WERI-Rb-1 (cell line): ENCODE data around the gene RIN2.

Source experiments
- DNase-seq: peaks from one replicate; pipeline ENCODE4 v3.0.0-alpha.2; 2020
- H3K27ac ChIP-seq: fragments of 250-450 bp; sonication (Bioruptor Pico); 2 replicates; pipeline ENCODE4 v1.5.1; 2020; ENCODE audit warnings: mild to moderate bottlenecking, moderate library complexity
- H3K27me3 ChIP-seq: fragments of 250-450 bp; sonication (Bioruptor Pico); 2 replicates; pipeline ENCODE4 v1.5.1; 2021; ENCODE audit warnings: mild to moderate bottlenecking, low read depth, moderate library complexity; ENCODE audit not compliant: insufficient read depth, severe bottlenecking
- H3K36me3 ChIP-seq: fragments of 250-450 bp; sonication (Bioruptor Pico); 2 replicates; pipeline ENCODE4 v1.5.1; 2020; ENCODE audit warnings: mild to moderate bottlenecking, moderate library complexity
- H3K4me3 ChIP-seq: 2 replicates; pipeline ENCODE4 v1.5.1; 2011; ENCODE audit warnings: low read depth, mild to moderate bottlenecking, control low read depth, low read length
- H3K9me3 ChIP-seq: fragments of 250-450 bp; sonication (Bioruptor Pico); 2 replicates; pipeline ENCODE4 v1.5.1; 2021; ENCODE audit warnings: mild to moderate bottlenecking, moderate library complexity; ENCODE audit not compliant: severe bottlenecking
- TF ChIP-seq, protein P1 (sequence below): IDR thresholded peaks from 2 replicates; pipeline ENCODE4 v1.5.1; 2011; ENCODE audit warnings: low read depth, mild to moderate bottlenecking, control low read depth, inconsistent platforms, low read length

RIN2 gene

DNA sequence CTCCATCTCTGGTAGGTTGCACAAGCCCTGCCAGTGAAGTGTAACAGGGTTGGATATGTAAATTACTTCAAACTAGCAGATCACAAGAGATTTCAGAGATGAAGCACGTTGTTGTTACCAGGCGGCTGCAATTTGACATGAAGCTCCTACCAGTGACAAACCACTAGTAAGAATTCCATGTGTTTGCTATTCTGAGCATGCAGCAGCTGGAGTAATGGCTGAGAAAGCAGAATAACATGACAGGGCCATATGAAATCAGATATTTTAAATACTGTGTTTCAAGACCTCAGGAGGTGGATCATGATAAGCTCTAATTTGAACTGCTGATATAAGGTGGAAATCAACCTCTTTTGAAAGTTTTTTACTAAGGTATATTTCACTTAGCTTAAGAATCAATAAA, 11.4 kb downstream of the RIN2 start:
- no peaks in the 10 kb centered on the region for H3K27me3 ChIP-seq
- no peak for DNase-seq
- no peak overlapping the region for H3K4me3 ChIP-seq
- TF ChIP-seq, protein P1, sequence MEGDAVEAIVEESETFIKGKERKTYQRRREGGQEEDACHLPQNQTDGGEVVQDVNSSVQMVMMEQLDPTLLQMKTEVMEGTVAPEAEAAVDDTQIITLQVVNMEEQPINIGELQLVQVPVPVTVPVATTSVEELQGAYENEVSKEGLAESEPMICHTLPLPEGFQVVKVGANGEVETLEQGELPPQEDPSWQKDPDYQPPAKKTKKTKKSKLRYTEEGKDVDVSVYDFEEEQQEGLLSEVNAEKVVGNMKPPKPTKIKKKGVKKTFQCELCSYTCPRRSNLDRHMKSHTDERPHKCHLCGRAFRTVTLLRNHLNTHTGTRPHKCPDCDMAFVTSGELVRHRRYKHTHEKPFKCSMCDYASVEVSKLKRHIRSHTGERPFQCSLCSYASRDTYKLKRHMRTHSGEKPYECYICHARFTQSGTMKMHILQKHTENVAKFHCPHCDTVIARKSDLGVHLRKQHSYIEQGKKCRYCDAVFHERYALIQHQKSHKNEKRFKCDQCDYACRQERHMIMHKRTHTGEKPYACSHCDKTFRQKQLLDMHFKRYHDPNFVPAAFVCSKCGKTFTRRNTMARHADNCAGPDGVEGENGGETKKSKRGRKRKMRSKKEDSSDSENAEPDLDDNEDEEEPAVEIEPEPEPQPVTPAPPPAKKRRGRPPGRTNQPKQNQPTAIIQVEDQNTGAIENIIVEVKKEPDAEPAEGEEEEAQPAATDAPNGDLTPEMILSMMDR: no peak
- no peak overlapping the region for H3K27ac ChIP-seq
- H3K36me3 ChIP-seq: no peaks in the 10 kb centered on the region
- H3K9me3 ChIP-seq: no peaks in the 10 kb centered on the region

DNA sequence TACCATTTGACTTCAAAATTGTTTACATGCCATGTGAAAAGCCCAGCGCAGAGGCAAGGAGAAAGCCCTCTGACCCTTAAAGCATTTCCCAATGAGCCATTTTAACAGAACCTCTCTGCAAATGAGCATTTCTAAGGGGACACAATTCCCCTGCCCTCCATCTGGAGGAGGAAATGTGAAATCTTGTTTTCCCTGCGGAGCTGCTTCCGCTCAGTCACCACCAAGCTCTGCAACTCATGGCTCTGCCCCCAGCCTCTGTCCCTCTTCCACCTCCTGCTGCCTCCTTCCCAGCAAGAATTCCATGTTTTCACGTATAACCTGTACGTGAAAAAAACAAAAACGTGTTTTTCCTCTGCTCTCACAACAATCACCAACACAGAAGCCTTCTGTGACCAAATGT, 12.3 kb downstream of the RIN2 start:
- H3K4me3 ChIP-seq: no peak overlapping the region
- H3K36me3 ChIP-seq: no peaks in the 10 kb centered on the region
- DNase-seq: no peak
- TF ChIP-seq, protein P1: no peak
- H3K27ac ChIP-seq: no peak overlapping the region
- no peaks in the 10 kb centered on the region for H3K27me3 ChIP-seq
- no peaks in the 10 kb centered on the region for H3K9me3 ChIP-seq

DNA sequence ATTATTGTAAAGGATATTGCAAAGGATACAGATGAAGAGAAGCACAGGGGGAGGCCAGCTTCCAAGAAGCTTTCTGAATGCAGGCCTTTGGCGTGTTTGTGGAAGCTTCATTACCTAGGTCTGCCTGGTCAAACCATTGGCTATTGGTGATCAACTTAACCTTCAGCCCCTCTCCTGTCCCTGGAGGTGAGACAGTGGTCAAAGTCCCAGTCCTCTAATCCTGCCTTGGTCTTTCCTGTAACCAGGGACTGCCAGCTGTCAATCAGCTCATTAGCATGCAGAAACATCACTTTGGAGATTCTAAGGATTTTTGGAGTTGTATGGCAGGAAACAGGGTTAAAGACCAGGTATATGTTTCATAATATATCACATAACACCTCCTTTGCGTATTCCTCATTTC, 13.0 kb downstream of the RIN2 start:
- no peaks in the 10 kb centered on the region for H3K9me3 ChIP-seq

DNA sequence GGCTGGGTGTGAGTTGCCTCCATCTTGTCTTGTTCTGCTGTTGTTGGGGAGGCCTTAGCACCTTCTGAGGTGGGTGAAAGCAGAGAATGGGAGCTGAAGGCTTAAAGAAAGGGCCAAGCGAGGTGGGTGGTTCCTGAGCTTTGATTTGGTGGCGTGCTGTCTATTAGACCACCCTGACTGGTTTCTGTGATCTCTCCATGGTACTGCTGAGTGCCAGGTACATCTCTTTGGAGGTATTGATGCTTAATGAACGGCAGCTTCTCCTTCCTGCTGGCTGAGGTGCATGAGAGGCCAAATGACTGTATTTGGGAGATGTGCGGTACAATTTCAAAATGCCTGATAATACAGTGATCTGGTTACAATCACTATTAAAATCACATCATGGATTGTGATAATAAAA, 15.4 kb downstream of the RIN2 start:
- H3K9me3 ChIP-seq: no peaks in the 10 kb centered on the region
- TF ChIP-seq, protein P1: no peak

More for the DNA sequence above, 13.0 kb downstream of the RIN2 start:
- Histone ChIP-seq H3K36me3 (no peaks in the 10 kb centered on the region), H3K27ac (no peak overlapping the region), H3K27me3 (no peaks in the 10 kb centered on the region), H3K4me3 (no peak overlapping the region)
- no peak for DNase-seq
- TF ChIP-seq, protein P1: no peak

DNA sequence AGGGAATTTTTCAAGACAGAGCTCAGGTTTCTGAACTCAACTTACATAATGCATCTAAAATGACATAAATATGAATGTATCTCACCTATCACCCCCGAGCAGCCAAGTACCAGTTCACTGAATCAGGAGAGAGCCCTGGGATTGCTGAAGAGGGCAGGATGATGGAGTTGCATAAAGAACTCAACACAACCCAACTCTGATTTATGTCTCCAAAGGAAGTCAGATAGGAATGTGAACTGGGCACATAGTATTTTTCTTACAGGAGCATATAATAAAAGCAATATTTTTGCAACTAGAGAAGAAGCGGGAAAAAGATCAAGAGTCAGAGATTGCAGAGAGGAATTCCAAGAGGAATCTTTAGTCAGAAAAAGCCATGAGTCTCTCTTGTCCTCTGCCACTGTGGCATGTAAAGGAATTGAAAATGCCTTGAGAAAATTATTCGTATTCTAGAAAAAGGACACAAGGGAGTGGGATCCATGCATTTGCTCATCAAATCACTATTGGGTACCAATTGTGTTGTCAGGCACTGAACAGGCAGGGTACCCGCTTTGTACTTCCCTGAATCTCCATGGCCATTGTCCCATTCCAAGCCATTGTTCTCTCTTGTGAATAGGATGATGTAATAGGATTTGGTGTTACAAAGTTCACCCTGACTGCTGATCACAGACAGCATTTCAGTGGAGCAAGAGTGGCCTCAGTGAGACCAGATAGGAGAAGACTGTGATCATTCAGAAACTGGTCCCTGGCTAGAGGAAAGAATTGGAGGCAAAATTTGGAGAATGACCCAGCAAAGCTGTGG, 16.3 kb downstream of the RIN2 start:
- Histone ChIP-seq H3K9me3 (no peaks in the 10 kb centered on the region), H3K4me3 (no peak overlapping the region), H3K36me3 (no peaks in the 10 kb centered on the region), H3K27me3 (no peaks in the 10 kb centered on the region), H3K27ac (no peak overlapping the region)
- no peak for DNase-seq
- TF ChIP-seq, protein P1: no peak

More for the DNA sequence above, 15.4 kb downstream of the RIN2 start:
- H3K27ac ChIP-seq: no peak overlapping the region
- no peaks in the 10 kb centered on the region for H3K27me3 ChIP-seq
- no peaks in the 10 kb centered on the region for H3K36me3 ChIP-seq
- no peak for DNase-seq
- H3K4me3 ChIP-seq: no peak overlapping the region
